GM19324 (cell line): ENCODE results near the gene DHRS1.

Experiments used
- ATAC-seq: cut with Tn5 transposase; IDR thresholded peaks from one replicate; pipeline ENCODE4 v1.9.1; 2021; ENCODE audit warnings: mild to moderate bottlenecking, moderate library complexity; ENCODE audit not compliant: unreplicated experiment, low FRiP score

DHRS1 gene

GRCh38 chr14:24299255-24300191, at the start of gene DHRS1, which contains the start of gene NOP9:
DHRS1 (minus strand) TSS chr14:24299780; CDS start chr14:24299106, 674 bp downstream.
NOP9 (plus strand) TSS chr14:24299850; CDS start chr14:24299955, 105 bp downstream.
- ATAC-seq, result peak; percentile 79

GRCh38 chr14:24348186-24348585, 48.6 kb upstream of the DHRS1 start:
- no peak for ATAC-seq

GRCh38 chr14:24347134-24347533, 47.6 kb upstream of the DHRS1 start:
- no peak for ATAC-seq

GRCh38 chr14:24343795-24344660, 44.4 kb upstream of the DHRS1 start:
- ATAC-seq, result no peak

GRCh38 chr14:24342889-24343288, 43.3 kb upstream of the DHRS1 start:
- no peak for ATAC-seq

- ATAC-seq, result no peak
Measured at GRCh38 chr14:24340606-24341005, 41.0 kb upstream of the DHRS1 start.

GRCh38 chr14:24339284-24340151, 39.9 kb upstream of the DHRS1 start, which contains the start of gene RIPK3:
RIPK3 (minus strand) TSS chr14:24339991; CDS start chr14:24339826, 165 bp downstream.
- ATAC-seq, result peak; percentile 91

- no peak for ATAC-seq
Measured at GRCh38 chr14:24338843-24339242, 39.3 kb upstream of the DHRS1 start.

- ATAC-seq, result no peak
Measured at GRCh38 chr14:24337824-24338175, 38.2 kb upstream of the DHRS1 start.

GRCh38 chr14:24337144-24337823, 37.7 kb upstream of the DHRS1 start:
- no peak for ATAC-seq

- no peak for ATAC-seq
Measured at GRCh38 chr14:24335461-24336171, 36.0 kb upstream of the DHRS1 start.

- no peak for ATAC-seq
Measured at GRCh38 chr14:24334431-24335291, 35.1 kb upstream of the DHRS1 start, which contains the start of gene ADCY4. ADCY4 (minus strand) TSS chr14:24335071; CDS start chr14:24334652, 419 bp downstream.

- peak; percentile 86 for ATAC-seq
Measured at GRCh38 chr14:24332268-24332993, 32.9 kb upstream of the DHRS1 start.

- ATAC-seq, result no peak
Measured at GRCh38 chr14:24331731-24332267, 32.2 kb upstream of the DHRS1 start.

GRCh38 chr14:24330973-24331674, 31.5 kb upstream of the DHRS1 start:
- ATAC-seq, result no peak

GRCh38 chr14:24329736-24330135, 30.2 kb upstream of the DHRS1 start:
- ATAC-seq, result no peak
